HepG2 (cell line): Measurements from ENCODE around the gene RLN2. TPM values are rescaled to one million over a fixed set of nuclear protein-coding genes. Genes with fewer than 3 reads are reported as not detected.

Source experiments
- ATAC-seq: fragments of 200-7000 bp; cut with Tn5 transposase; 3 replicates; pipeline ENCODE4 v1.9.1; 2020; ENCODE audit warnings: mild to moderate bottlenecking, moderate library complexity
- BruUV-seq: library from RNA; stranded (reverse); fragments of 400-500 nt; replicated peaks from 2 replicates; lab custom pipeline; 2021; lab: Mats Ljungman, UMichigan
- CTCF ChIA-PET: fragments of 300-600 bp; formaldehyde crosslinking; extraction: SDS; loops from one replicate; lab custom pipeline; 2021; ENCODE audit warnings: low total read pairs, inconsistent platforms, low intra/inter-chr PET ratio; lab: Yijun Ruan, JAX
- POLR2A ChIA-PET: fragments of 350-600 bp; sonication (Branson Sonifier 250); formaldehyde crosslinking; loops from one replicate; lab custom pipeline; 2020; ENCODE audit warnings: antibody characterized with exemption, inconsistent platforms; lab: Yijun Ruan, JAX
- DNase-seq: peaks from one replicate; pipeline ENCODE4 v3.0.0-alpha.2; 2015; ENCODE audit warnings: low spot score
- FAIRE-seq: peaks from 3 replicates; lab custom pipeline; 2011; peaks lifted over from hg19 to GRCh38; lab: Jason Lieb, UNC
- H2AFZ ChIP-seq: one replicate; pipeline ENCODE4 v1.6.1; 2011; ENCODE audit warnings: low read length, inconsistent platforms
- H3K27ac ChIP-seq: fragments of 300-600 bp; 3 replicates; pipeline ENCODE4 v1.8.0; 2011; ENCODE audit warnings: mixed run types, mild to moderate bottlenecking, mixed read lengths, low read length, inconsistent platforms; ENCODE audit not compliant: insufficient read depth; ENCODE audit errors: extremely low read length
- H3K27me3 ChIP-seq, 2 experiments: fragments of 200-600 bp in 1 of 2; 2 replicates in 1 of 2; 3 replicates in 1 of 2; pipeline versions ENCODE4 v1.6.0 to v1.8.0; 2011; ENCODE audit warnings: low read length in 2 of 2, mild to moderate bottlenecking in 2 of 2, moderate library complexity in 2 of 2, inconsistent platforms in 1 of 2; ENCODE audit not compliant: insufficient read depth in 2 of 2, control insufficient read depth in 1 of 2
- H3K36me3 ChIP-seq, 2 experiments: fragments of 200-600 bp in 1 of 2; replicated peaks in 1 of 2; 2 replicates in 1 of 2; 3 replicates in 1 of 2; pipeline versions ENCODE4 v1.5.1 to v1.8.0; 2011; ENCODE audit warnings: low read length in 2 of 2, inconsistent platforms in 1 of 2; ENCODE audit not compliant: insufficient read depth in 2 of 2, control insufficient read depth in 1 of 2
- H3K4me1 ChIP-seq: 2 replicates; pipeline ENCODE4 v1.5.1; 2012; ENCODE audit warnings: low read length, inconsistent platforms; ENCODE audit not compliant: insufficient read depth
- H3K4me2 ChIP-seq: 2 replicates; pipeline ENCODE4 v1.6.0; 2011; ENCODE audit warnings: low read depth, low read length, inconsistent platforms
- H3K4me3 ChIP-seq, 3 experiments: fragments of 200-600 bp in 1 of 3; sonication (generic), shearing (Covaris generic) in 1 of 3; replicated peaks in 1 of 3; 2 replicates each; pipeline ENCODE4 v1.5.1; 2011 to 2016; ENCODE audit warnings: low read length in 3 of 3, inconsistent platforms in 2 of 3, low read depth in 2 of 3, mild to moderate bottlenecking in 2 of 3, control low read depth in 1 of 3, mixed read lengths in 1 of 3; ENCODE audit not compliant: insufficient read depth in 1 of 3
- H3K79me2 ChIP-seq: one replicate; pipeline ENCODE4 v1.6.1; 2011; ENCODE audit warnings: low read length, inconsistent platforms; ENCODE audit not compliant: insufficient read depth
- H3K9ac ChIP-seq: 2 replicates; pipeline ENCODE4 v1.6.0; 2011; ENCODE audit warnings: mild to moderate bottlenecking, low read depth, low read length, inconsistent platforms; ENCODE audit not compliant: insufficient read depth
- H3K9me3 ChIP-seq: 2 replicates; pipeline ENCODE4 v1.5.1; 2012; ENCODE audit warnings: mild to moderate bottlenecking, low read length
- H4K20me1 ChIP-seq: 2 replicates; pipeline ENCODE4 v1.6.0; 2011; ENCODE audit warnings: inconsistent platforms, mild to moderate bottlenecking, low read length, moderate library complexity; ENCODE audit not compliant: insufficient read depth
- CHD2 ChIP-seq: IDR thresholded peaks from 2 replicates; pipeline ENCODE4 v1.6.1; 2011; ENCODE audit warnings: low read depth, low read length, improper control_type of control experiment
- CHD4 ChIP-seq: fragments of 200-600 bp; sonication (generic); IDR thresholded peaks from 2 replicates; pipeline ENCODE4 v1.7.0; 2017; ENCODE audit warnings: mild to moderate bottlenecking, low read length, borderline replicate concordance
- ELK4 ChIP-seq: sonication (generic); formaldehyde crosslinking; IDR thresholded peaks from 2 replicates; pipeline ENCODE4 v1.9.0; 2021; ENCODE audit warnings: missing genetic modification reagents, borderline replicate concordance
- FOXP1 ChIP-seq, 2 experiments: fragments of 450-650 bp in 1 of 2; IDR thresholded peaks; 2 replicates each; pipeline ENCODE4 v1.6.1; 2017 to 2018; ENCODE audit warnings: antibody characterized with exemption in 1 of 2
- HIVEP1 ChIP-seq: sonication (generic); formaldehyde crosslinking; IDR thresholded peaks from 2 replicates; pipeline ENCODE4 v1.4.0; 2020; ENCODE audit warnings: mild to moderate bottlenecking, missing genetic modification reagents
- KDM2A ChIP-seq: sonication (generic); formaldehyde crosslinking; IDR thresholded peaks from 2 replicates; pipeline ENCODE4 v1.4.0; 2020; ENCODE audit warnings: low read depth, missing genetic modification reagents, borderline replicate concordance
- MBNL3 ChIP-seq: fragments of 250-450 bp; sonication (Bioruptor Pico); conservative IDR thresholded peaks from 2 replicates; pipeline ENCODE4 v1.8.0; 2022; ENCODE audit warnings: mild to moderate bottlenecking, inconsistent platforms
- MEIS1 ChIP-seq: sonication (generic); formaldehyde crosslinking; IDR thresholded peaks from 2 replicates; pipeline ENCODE4 v1.9.0; 2021; ENCODE audit warnings: mild to moderate bottlenecking, missing genetic modification reagents, moderate library complexity, borderline replicate concordance
- NFIB ChIP-seq: sonication (generic); formaldehyde crosslinking; IDR thresholded peaks from 2 replicates; pipeline ENCODE4 v1.9.0; 2021; ENCODE audit warnings: missing genetic modification reagents, mild to moderate bottlenecking, borderline replicate concordance
- PBX3 ChIP-seq: sonication (generic); formaldehyde crosslinking; IDR thresholded peaks from 2 replicates; pipeline ENCODE4 v1.8.1; 2023; ENCODE audit warnings: missing genetic modification reagents, inconsistent platforms, borderline replicate concordance
- TAF15 ChIP-seq: fragments of 200-400 bp; formaldehyde crosslinking; IDR thresholded peaks from one replicate; pipeline ENCODE4 v1.6.1; 2018; ENCODE audit warnings: mild to moderate bottlenecking, low read depth, low read length; ENCODE audit not compliant: poor library complexity, severe bottlenecking
- ZMYM4 ChIP-seq: sonication (generic); formaldehyde crosslinking; IDR thresholded peaks from 2 replicates; pipeline ENCODE4 v1.8.1; 2023; ENCODE audit warnings: mild to moderate bottlenecking, missing genetic modification reagents
- ZNF230 ChIP-seq: sonication (generic); formaldehyde crosslinking; IDR thresholded peaks from 2 replicates; pipeline ENCODE4 v1.4.0; 2020; ENCODE audit warnings: mild to moderate bottlenecking, missing genetic modification reagents
- ZNF484 ChIP-seq: sonication (generic); formaldehyde crosslinking; IDR thresholded peaks from 2 replicates; pipeline ENCODE4 v1.5.1; 2020; ENCODE audit warnings: mild to moderate bottlenecking, low read depth, missing genetic modification reagents, borderline replicate concordance
- in situ Hi-C: cut with HindIII; loops from 2 replicates; pipeline ENCODE4 v1.10.0; 2017; ENCODE audit warnings: low pct_unique_long_range_greater_than_20kb; ENCODE audit not compliant: extremely low pct_ligation_motif_present
- intact Hi-C: fragments of 100-400 bp; cut with micrococcal nuclease; formaldehyde crosslinking; loops from one replicate; pipeline ENCODE4 v1.10.0; 2022; ENCODE audit not compliant: unreplicated experiment
- polyA plus RNA-seq, 8 experiments: library from polyadenylated mRNA; depleted of rRNA in 3 of 8; stranded (reverse) in 7 of 8; unstranded in 1 of 8; fragments of >200 nt; fragmentation: Illumina TruSeq in 4 of 8; extraction: Trizol in 4 of 8; gene quantifications; 2 replicates each; pipeline versions ENCODE4 v1.2.1 to v1.2.3, GENCODE V29; 2011 to 2016; ENCODE audit warnings: low read depth in 4 of 8, missing spikeins in 1 of 8, mixed read lengths in 1 of 8; ENCODE audit not compliant: insufficient read depth in 1 of 8
- total RNA-seq, 5 experiments: library from RNA; depleted of rRNA; stranded (reverse); fragments of >200 nt; fragmentation: Illumina TruSeq; extraction: Trizol; gene quantifications; 2 replicates each; pipeline ENCODE4 v1.2.3, GENCODE V29; 2016; ENCODE audit warnings: low read depth in 1 of 5

The RLN2 gene
- total and polyA plus RNA-seq, 2 of the 13 experiments (the other 11 are each of a cell fraction or from before 2014, with no cell fraction given): not detected

- Histone ChIP-seq H3K4me1 (no peaks in the 10 kb centered on the region), H2AFZ (no peak overlapping the region), H3K27ac (no peak overlapping the region), H3K36me3 (no peaks in the 10 kb centered on the region), H3K27me3 (peaks cover 0 to 10% of the 10 kb centered on the region in 2 experiments; a peak in 2 of 5 replicates), H3K4me3 (no peak overlapping the region), H3K9ac (no peak overlapping the region), H3K4me2 (no peak overlapping the region), H4K20me1 (no peaks in the 10 kb centered on the region), H3K9me3 (peaks cover 14% of the 10 kb centered on the region), H3K79me2 (no peaks in the 10 kb centered on the region)
- in situ Hi-C loops (no loop called here), intact Hi-C loops (no loop called here)
- TF ChIP-seq KDM2A (CRISPR knock-in tag): no peak
- no peak for TF ChIP-seq ZNF230
- no peak for TF ChIP-seq ZNF484 (CRISPR knock-in tag)
- no peak for TF ChIP-seq NFIB (CRISPR knock-in tag)
- no peak for TF ChIP-seq MEIS1 (CRISPR knock-in tag)
- TF ChIP-seq CHD2: no peak
- TF ChIP-seq FOXP1 (IDR thresholded peaks at IDR 0.05): no peak
- TF ChIP-seq FOXP1 (CRISPR knock-in tag; IDR thresholded peaks at IDR 0.05): no peak
- TF ChIP-seq MBNL3: no peak
- no peak for TF ChIP-seq ZMYM4 (CRISPR knock-in tag)
- no peak for TF ChIP-seq PBX3 (CRISPR knock-in tag)
- TF ChIP-seq CHD4: no peak
- TF ChIP-seq ELK4 (CRISPR knock-in tag): no peak
- TF ChIP-seq TAF15: no peak
- no peak for TF ChIP-seq HIVEP1 (CRISPR knock-in tag)
- POLR2A ChIA-PET: no interaction called here
- ATAC-seq (no peak), DNase-seq (no peak), FAIRE-seq (no peak)
- CTCF ChIA-PET: no interaction called here
- BruUV-seq: no TSS peak
Measured at GRCh38 chr9:5310851-5311250, 6.3 kb upstream of the RLN2 start.
